ENCODE measurements around the gene DYSF.

DNA sequence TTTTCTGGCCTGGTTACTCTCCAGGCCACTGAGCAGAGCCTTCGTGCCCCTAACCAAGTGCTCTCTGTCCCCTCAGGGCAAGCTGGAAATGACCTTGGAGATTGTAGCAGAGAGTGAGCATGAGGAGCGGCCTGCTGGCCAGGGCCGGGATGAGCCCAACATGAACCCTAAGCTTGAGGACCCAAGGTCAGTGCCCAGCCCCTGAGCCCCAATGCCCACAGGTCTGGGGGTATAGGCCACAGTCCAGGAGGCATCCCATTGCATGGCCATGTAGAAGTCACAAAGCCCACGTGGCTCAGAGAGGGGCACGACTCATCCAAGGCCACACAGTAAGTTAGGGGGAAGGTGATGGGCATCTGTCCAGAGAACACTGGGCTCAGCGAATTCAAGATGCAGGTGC lies 227.6 kb downstream of the DYSF start:
- TF ChIP-seq, protein P1, sequence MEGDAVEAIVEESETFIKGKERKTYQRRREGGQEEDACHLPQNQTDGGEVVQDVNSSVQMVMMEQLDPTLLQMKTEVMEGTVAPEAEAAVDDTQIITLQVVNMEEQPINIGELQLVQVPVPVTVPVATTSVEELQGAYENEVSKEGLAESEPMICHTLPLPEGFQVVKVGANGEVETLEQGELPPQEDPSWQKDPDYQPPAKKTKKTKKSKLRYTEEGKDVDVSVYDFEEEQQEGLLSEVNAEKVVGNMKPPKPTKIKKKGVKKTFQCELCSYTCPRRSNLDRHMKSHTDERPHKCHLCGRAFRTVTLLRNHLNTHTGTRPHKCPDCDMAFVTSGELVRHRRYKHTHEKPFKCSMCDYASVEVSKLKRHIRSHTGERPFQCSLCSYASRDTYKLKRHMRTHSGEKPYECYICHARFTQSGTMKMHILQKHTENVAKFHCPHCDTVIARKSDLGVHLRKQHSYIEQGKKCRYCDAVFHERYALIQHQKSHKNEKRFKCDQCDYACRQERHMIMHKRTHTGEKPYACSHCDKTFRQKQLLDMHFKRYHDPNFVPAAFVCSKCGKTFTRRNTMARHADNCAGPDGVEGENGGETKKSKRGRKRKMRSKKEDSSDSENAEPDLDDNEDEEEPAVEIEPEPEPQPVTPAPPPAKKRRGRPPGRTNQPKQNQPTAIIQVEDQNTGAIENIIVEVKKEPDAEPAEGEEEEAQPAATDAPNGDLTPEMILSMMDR (IDR thresholded peaks at IDR 0.05; ENCODE audit: low read length): no peak
- no peak for TF ChIP-seq EZH2phosphoT487 (IDR thresholded peaks at IDR 0.05; ENCODE audit: low read length)
- no peak for TF ChIP-seq EZH2 (optimal IDR thresholded peaks at IDR 0.05; ENCODE audit: low read depth, low read length)
